AG09319 (cell line): ENCODE measurements around the gene C1orf167.

Experiments used
- DNase-seq: peaks from one replicate; pipeline ENCODE4 v3.0.0-alpha.2; 2010; ENCODE audit warnings: low read depth; ENCODE audit errors: extremely low read depth
- TF ChIP-seq, protein P1 (sequence below): IDR thresholded peaks from 2 replicates; pipeline ENCODE4 v1.5.1; 2011; ENCODE audit warnings: low read depth, mild to moderate bottlenecking, inconsistent platforms, low read length, moderate library complexity

The C1orf167 gene

DNA sequence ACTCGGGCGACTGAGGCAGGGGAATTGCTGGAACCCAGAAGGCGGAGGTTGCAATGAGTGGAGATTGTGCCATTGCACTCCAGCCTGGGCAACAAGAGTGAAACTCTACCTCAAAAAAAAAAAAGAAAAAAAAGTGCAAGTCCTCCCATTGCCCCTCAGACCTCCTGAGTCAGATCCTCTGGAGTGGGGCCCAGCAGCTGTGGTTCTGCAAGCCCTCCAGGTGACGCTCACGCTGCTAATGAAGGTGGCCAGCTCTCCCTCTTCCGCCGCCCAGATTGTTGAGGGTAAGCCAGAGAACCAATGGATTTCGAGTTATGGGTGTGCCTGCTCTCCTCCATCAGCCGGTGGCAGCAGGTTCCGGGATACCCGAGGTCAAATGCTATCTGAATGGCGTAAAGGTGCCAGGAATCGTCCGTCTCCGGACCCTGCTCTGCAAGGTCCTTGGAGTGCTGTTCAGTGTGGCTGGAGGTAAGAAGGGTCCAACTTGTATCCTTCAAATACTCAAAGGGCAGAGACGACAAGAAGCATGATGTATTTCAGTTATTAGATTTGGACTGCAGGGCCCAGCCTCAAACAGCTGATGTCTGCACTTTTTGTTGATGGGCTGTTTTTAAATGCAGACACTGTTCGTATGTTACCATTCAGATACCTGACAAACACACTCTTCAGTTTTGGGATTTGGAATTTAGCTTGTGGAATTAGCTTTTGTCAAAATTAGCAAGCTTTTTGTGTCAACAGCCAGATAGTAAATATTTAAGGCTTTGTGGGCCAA is 61.6 kb downstream of the C1orf167 start:
- TF ChIP-seq, protein P1, sequence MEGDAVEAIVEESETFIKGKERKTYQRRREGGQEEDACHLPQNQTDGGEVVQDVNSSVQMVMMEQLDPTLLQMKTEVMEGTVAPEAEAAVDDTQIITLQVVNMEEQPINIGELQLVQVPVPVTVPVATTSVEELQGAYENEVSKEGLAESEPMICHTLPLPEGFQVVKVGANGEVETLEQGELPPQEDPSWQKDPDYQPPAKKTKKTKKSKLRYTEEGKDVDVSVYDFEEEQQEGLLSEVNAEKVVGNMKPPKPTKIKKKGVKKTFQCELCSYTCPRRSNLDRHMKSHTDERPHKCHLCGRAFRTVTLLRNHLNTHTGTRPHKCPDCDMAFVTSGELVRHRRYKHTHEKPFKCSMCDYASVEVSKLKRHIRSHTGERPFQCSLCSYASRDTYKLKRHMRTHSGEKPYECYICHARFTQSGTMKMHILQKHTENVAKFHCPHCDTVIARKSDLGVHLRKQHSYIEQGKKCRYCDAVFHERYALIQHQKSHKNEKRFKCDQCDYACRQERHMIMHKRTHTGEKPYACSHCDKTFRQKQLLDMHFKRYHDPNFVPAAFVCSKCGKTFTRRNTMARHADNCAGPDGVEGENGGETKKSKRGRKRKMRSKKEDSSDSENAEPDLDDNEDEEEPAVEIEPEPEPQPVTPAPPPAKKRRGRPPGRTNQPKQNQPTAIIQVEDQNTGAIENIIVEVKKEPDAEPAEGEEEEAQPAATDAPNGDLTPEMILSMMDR, result no peak
- DNase-seq, result no peak

DNA sequence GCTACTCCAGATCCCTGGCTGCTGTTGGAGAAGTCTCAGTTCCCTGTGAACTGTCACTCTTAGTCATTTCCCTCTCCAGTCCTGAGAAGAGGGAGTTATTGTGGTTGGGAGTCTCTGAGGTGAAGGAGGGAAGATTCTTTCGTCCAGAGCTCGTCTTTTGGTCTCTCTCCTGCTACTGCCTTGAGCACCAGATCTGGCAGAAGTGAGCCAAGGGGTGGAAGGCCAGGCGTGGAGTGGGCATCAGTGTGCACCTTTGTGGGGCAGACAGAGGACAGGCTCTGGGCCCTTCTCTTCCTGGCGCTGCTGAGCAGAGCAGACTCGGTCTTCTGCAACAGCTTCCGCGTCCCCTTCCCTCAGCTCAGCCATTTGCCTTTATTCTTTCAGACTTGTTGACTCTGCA is 63.1 kb downstream of the C1orf167 start:
- TF ChIP-seq, protein P1, result no peak
- no peak for DNase-seq

DNA sequence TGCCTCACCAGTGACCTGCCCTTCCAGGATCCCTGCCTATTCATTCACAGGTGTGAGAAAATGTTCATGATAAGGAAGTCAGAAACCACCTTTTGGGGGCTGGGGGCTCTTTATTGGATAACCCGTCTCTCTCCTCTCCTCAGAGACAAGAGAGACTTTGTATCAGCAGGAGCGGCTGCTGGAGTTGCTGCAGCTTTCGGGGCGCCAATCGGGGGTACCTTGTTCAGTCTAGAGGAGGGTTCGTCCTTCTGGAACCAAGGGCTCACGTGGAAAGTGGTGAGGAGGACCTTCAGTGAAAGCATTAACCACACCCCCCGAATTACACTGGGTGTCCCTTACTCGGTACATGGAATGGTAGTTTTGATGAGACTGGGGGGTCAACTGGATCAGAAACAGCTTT is 65.0 kb downstream of the C1orf167 start:
- DNase-seq, result no peak
- TF ChIP-seq, protein P1, result no peak

DNA sequence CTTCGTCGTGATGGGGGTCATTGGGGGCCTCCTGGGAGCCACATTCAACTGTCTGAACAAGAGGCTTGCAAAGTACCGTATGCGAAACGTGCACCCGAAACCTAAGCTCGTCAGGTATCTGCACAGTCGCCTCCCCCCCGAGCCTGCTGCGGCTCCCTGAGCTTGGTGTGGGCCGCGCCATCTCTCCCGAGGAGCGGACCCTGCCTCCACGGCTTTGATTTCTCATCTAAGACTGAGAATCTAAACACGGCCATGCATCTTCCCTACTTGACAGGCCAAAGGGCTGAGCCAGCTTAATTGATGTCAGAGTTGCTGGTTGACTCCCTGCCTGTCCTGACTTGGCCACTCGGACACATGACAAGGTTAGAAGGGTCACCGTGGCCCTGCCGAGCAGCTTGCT is 66.5 kb downstream of the C1orf167 start:
- TF ChIP-seq, protein P1, result no peak
- DNase-seq, result no peak

DNA sequence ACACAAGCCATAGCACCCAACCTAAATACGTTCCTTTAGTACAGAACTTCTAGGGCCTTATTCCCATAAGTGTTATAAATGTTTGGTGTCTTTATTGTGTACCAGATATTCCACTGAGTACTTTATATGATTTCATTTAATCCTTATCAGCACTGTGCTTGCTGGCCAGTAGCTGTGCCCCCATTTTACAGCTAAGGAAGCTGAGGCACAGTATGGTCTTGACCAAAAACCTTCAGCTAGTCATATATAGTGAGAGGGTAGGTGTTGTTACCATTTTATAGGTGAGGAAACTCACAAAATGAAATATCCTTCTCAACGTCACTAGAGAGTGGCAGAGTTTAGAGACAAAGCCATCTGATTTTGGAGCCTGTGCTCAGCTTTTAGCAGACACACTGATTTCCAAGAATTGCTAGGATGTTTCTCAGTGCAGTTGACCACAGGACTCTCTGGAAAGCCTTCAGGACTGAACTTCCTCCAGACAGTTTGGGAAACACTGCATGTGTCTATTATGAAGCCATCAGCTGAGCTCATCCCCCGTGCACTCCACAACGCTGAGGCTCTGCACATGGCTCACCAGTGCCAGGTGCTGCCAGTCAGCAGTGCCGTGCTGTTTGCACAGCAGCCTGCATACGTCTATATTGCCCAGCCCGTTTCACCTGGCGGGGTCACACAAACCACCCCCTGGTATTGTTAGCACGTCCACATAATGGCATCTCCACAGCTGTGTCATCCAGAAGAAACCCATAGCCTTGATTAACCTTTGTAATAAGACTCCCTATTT is 70.1 kb downstream of the C1orf167 start:
- no peak for DNase-seq
- TF ChIP-seq, protein P1, result no peak

DNA sequence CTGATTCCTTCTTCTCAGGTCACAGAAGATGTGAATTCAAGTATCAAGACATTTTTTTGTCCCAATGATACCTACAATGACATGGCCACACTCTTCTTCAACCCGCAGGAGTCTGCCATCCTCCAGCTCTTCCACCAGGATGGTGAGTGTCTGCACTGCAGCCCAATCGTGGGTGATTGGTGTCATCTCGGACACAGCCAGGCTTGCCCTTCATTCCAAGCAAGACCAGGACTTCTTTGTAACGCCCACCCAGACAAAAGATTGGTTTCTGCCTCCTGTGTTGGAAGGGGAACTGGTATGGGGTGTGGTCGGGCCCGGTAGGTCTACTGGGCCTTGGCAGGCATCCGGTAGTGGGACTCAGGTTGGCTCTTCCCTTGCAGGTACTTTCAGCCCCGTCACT is 71.5 kb downstream of the C1orf167 start:
- TF ChIP-seq, protein P1, result no peak
- no peak for DNase-seq

DNA sequence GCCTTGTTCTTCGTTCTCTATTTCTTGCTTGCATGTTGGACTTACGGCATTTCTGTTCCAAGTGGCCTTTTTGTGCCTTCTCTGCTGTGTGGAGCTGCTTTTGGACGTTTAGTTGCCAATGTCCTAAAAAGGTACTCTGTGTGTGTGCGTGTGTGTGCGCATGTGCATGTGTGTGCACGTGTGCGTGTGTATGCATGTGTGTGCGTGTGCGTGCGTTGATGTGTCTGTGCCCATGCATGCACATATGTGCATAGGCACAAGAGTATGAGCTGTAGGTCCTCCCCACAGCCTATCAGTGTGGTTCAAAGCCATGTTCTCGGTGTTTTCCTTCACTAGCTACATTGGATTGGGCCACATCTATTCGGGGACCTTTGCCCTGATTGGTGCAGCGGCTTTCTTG is 71.9 kb downstream of the C1orf167 start:
- DNase-seq, result no peak
- TF ChIP-seq, protein P1, result no peak
